OCI-LY1 (cell line): ENCODE results near the gene SPHK2.

Experiments
- CTCF ChIP-seq: fragments of 200-600 bp; sonication (generic), shearing (Covaris generic); IDR thresholded peaks from 2 replicates; pipeline ENCODE4 v1.5.1; 2017; ENCODE audit warnings: mild to moderate bottlenecking, antibody characterized with exemption, low read length, moderate library complexity, mixed read lengths
- EZH2 ChIP-seq: fragments of 200-600 bp; sonication (generic), shearing (Covaris generic); IDR thresholded peaks from 2 replicates; pipeline ENCODE4 v1.8.0; 2017; ENCODE audit warnings: borderline replicate concordance, mixed run types, mild to moderate bottlenecking, antibody characterized with exemption, low read length, moderate library complexity, mixed read lengths

GRCh38 chr19:48638831-48639381, 19.6 kb downstream of the SPHK2 start:
- TF ChIP-seq CTCF (no peak), EZH2 (no peak)
